Measurements from ENCODE around the gene TEPSIN.

Gene TEPSIN

GRCh38 chr17:81191116-81191515 lies 47.7 kb downstream of the TEPSIN start:
- intact Hi-C loops (cut with DNase I), result no loop called here

GRCh38 chr17:81190591-81190990 lies 48.3 kb downstream of the TEPSIN start:
- peak in 1 of 10 donors; percentile 86 for DNase-seq
- intact Hi-C loops (cut with DNase I), result no loop called here

More at GRCh38 chr17:81191116-81191515, 47.7 kb downstream of the TEPSIN start:
- DNase-seq, result peak in 1 of 10 donors; percentile 72

GRCh38 chr17:81189670-81190530 lies 49.0 kb downstream of the TEPSIN start:
- intact Hi-C loops (cut with DNase I), result loop anchor here (1.0 kb wide), 1 partner anchor 48 kb away; no protein-coding TSS in a partner anchor
- peak in 6 of 10 donors; percentile 34 to 93 (median 40) for DNase-seq

GRCh38 chr17:81189016-81189415 lies 49.8 kb downstream of the TEPSIN start:
- intact Hi-C loops (cut with DNase I), result loop anchor here (1.0 kb wide), 1 partner anchor 47 kb away; no protein-coding TSS in a partner anchor
- no peak for DNase-seq

GRCh38 chr17:81188491-81188840 lies 50.4 kb downstream of the TEPSIN start:
- DNase-seq, result peak in 1 of 10 donors; percentile 77
- intact Hi-C loops (cut with DNase I), result no loop called here

GRCh38 chr17:81187586-81188490 lies 51.0 kb downstream of the TEPSIN start:
- intact Hi-C loops (cut with DNase I), result no loop called here
- DNase-seq, result peak in 1 of 10 donors; percentile 78

- DNase-seq, result peak in 1 of 10 donors; percentile 38
- intact Hi-C loops (cut with DNase I), result no loop called here
Observed at GRCh38 chr17:81187120-81187519, 51.7 kb downstream of the TEPSIN start.

- DNase-seq, result peak in 1 of 10 donors; percentile 45
- intact Hi-C loops (cut with DNase I), result no loop called here
Observed at GRCh38 chr17:81186203-81186602, 52.7 kb downstream of the TEPSIN start.

- peak in 1 of 10 donors; percentile 61 for DNase-seq
- intact Hi-C loops (cut with DNase I), result no loop called here
Observed at GRCh38 chr17:81184555-81184954, 54.3 kb downstream of the TEPSIN start.

GRCh38 chr17:81183807-81184206 lies 55.0 kb downstream of the TEPSIN start:
- intact Hi-C loops (cut with DNase I), result no loop called here
- DNase-seq, result peak in 1 of 10 donors; percentile 75

- intact Hi-C loops (cut with DNase I), result no loop called here
- DNase-seq, result no peak
Observed at GRCh38 chr17:81183316-81183715, 55.5 kb downstream of the TEPSIN start.

- peak in 1 of 10 donors; percentile 67 for DNase-seq
- intact Hi-C loops (cut with DNase I), result no loop called here
Observed at GRCh38 chr17:81182596-81182995, 56.3 kb downstream of the TEPSIN start.

- DNase-seq, result no peak
- intact Hi-C loops (cut with DNase I), result no loop called here
Observed at GRCh38 chr17:81181811-81182185, 57.1 kb downstream of the TEPSIN start.

- intact Hi-C loops (cut with DNase I), result no loop called here
- DNase-seq, result peak in 1 of 10 donors; percentile 87
Observed at GRCh38 chr17:81180836-81181810, 57.7 kb downstream of the TEPSIN start.

- intact Hi-C loops (cut with DNase I), result no loop called here
- peak in 1 of 10 donors; percentile 67 for DNase-seq
Observed at GRCh38 chr17:81179861-81180260, 59.0 kb downstream of the TEPSIN start.

GRCh38 chr17:81179220-81179619 lies 59.6 kb downstream of the TEPSIN start:
- DNase-seq, result peak in 1 of 10 donors; percentile 29

More at GRCh38 chr17:81179220-81179619, 59.6 kb downstream of the TEPSIN start:
- intact Hi-C loops (cut with DNase I), result no loop called here
